ENCODE measurements around the gene ZNF12. TPM values are rescaled to one million over a fixed set of nuclear protein-coding genes. Genes with fewer than 3 reads are reported as not detected.

ZNF12 gene
- total and polyA plus RNA-seq, 2 of the 8 experiments (the other 6 are each of a cell fraction or from before 2014, with no cell fraction given) = 6.7 to 16.2 TPM

DNA sequence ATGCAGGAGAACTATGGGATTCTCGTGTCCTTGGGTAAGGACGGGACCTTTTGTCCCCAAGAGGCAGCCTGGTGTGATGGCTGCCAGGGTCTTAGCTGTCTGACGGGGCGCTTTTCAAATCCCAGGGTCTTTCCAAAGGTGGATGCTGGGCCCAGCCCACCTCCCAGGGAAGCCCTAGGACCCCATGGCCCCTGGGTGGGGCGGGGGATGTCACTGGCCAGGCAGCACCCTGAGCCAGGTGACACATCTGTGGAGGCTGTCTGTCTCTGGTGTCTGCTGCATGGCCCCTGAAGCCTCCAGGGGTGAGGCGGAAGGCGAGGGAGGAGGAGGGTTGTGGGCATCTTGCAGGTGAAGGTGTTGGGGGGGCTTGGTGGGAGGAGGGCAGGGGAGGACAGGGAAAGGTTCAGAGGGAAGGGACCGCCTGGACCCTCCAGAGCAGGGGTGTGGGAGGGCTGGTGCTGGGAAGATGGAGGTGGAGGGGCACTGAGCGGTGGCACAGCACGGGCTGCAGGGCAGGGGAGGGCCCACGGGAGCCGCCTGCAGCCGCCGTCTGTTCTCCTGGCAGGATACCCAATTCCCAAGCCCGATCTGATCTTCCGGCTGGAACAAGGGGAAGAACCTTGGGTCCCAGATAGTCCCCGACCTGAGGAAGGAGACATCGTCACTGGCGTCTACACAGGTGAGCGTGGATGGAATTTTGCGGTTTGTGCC, 62.7 kb downstream of the ZNF12 start (continued):
- no peak for TF ChIP-seq HDAC6 (IDR thresholded peaks at IDR 0.05; ENCODE audit: low read depth, low read length)
- no peak for TF ChIP-seq CBX8 (IDR thresholded peaks at IDR 0.05; ENCODE audit: borderline replicate concordance, low read depth, low read length)
- TF ChIP-seq, protein P1, sequence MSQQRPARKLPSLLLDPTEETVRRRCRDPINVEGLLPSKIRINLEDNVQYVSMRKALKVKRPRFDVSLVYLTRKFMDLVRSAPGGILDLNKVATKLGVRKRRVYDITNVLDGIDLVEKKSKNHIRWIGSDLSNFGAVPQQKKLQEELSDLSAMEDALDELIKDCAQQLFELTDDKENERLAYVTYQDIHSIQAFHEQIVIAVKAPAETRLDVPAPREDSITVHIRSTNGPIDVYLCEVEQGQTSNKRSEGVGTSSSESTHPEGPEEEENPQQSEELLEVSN (IDR thresholded peaks at IDR 0.05) = no peak
- no peak for TF ChIP-seq POLR2A (IDR thresholded peaks at IDR 0.05; ENCODE audit: control extremely low read depth in 1 of 2, low read depth in 2 of 2, low read length in 2 of 2)
- TF ChIP-seq POU5F1 (IDR thresholded peaks at IDR 0.05; ENCODE audit: low read depth, low read length) = no peak
- TF ChIP-seq, protein P2, sequence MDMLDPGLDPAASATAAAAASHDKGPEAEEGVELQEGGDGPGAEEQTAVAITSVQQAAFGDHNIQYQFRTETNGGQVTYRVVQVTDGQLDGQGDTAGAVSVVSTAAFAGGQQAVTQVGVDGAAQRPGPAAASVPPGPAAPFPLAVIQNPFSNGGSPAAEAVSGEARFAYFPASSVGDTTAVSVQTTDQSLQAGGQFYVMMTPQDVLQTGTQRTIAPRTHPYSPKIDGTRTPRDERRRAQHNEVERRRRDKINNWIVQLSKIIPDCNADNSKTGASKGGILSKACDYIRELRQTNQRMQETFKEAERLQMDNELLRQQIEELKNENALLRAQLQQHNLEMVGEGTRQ (IDR thresholded peaks at IDR 0.05; ENCODE audit: low read length) = no peak
- TF ChIP-seq SP2 (IDR thresholded peaks at IDR 0.05; ENCODE audit: low read length) = no peak

All from H1 (cell line).